ENCODE measurements around the gene PRTN3.

GRCh38 chr19:835210-835810 is 5.5 kb upstream of the PRTN3 start:
- TF ChIP-seq CTCF (conservative IDR thresholded peaks at IDR 0.05; ENCODE audit: low read length) (no peak), EZH2phosphoT487 (IDR thresholded peaks at IDR 0.05; ENCODE audit: borderline replicate concordance) (no peak)

All from Loucy (cell line).